Right ventricle myocardium superior (tissue), 1 donor: ENCODE results near the gene NHERF1. TPM values are rescaled to one million over a fixed set of nuclear protein-coding genes. Genes with fewer than 3 reads are reported as not detected.

Source experiments
- ATAC-seq: fragments of 200-7000 bp; cut with Tn5 transposase; one replicate; pipeline ENCODE4 v1.9.1; 2020; ENCODE audit warnings: mild to moderate bottlenecking; ENCODE audit not compliant: poor library complexity
- DNase-seq: peaks from one replicate; pipeline ENCODE4 v3.0.0-alpha.2; 2020
- intact Hi-C: fragments of 100-400 bp; cut with DNase I; formaldehyde crosslinking; loops from one replicate; pipeline ENCODE4 v1.11.2; 2022
- total RNA-seq: library from RNA; stranded (reverse); fragmentation: NEBNext Ultra II Directional; extraction: Animal tissue kit (Norgen Biotek cat#: 25700); gene quantifications from one replicate; pipeline ENCODE4 v1.2.1, GENCODE V29; 2021
- donor health status: DM: no; HTN: yes; CAD: no; lungs with severe emphysema.

Gene NHERF1
- total RNA-seq, 1 donor from 2014 or later: 13.7 TPM

GRCh38 chr17:74730491-74731346 lies 17.7 kb upstream of the NHERF1 start:
- ATAC-seq: peak; percentile 25
- intact Hi-C loops: loop anchor here (10.0 kb wide), 1 partner anchor 76 kb away; no protein-coding TSS in a partner anchor
- DNase-seq: no peak

GRCh38 chr17:74731347-74731605 lies 17.2 kb upstream of the NHERF1 start:
- no peak for DNase-seq
- intact Hi-C loops: loop anchor here (10.0 kb wide), 1 partner anchor 76 kb away; no protein-coding TSS in a partner anchor
- ATAC-seq: no peak

- intact Hi-C loops: loop anchor here (10.0 kb wide), 1 partner anchor 77 kb away; no protein-coding TSS in a partner anchor
- ATAC-seq: no peak
Observed at GRCh38 chr17:74732042-74732867, 16.2 kb upstream of the NHERF1 start.

GRCh38 chr17:74733365-74734122 lies 14.9 kb upstream of the NHERF1 start:
- intact Hi-C loops: loop anchor here (10.0 kb wide), 1 partner anchor 79 kb away; no protein-coding TSS in a partner anchor
- DNase-seq (no peak), ATAC-seq (no peak)

More at GRCh38 chr17:74732042-74732867, 16.2 kb upstream of the NHERF1 start:
- no peak for DNase-seq

GRCh38 chr17:74734256-74734655 lies 14.2 kb upstream of the NHERF1 start:
- intact Hi-C loops: loop anchor here (10.0 kb wide), 1 partner anchor 79 kb away; no protein-coding TSS in a partner anchor
- ATAC-seq (no peak), DNase-seq (no peak)

- ATAC-seq (peak; percentile 81), DNase-seq (peak; percentile 78)
- intact Hi-C loops: loop anchor here (10.0 kb wide), 1 partner anchor 82 kb away; no protein-coding TSS in a partner anchor
Observed at GRCh38 chr17:74736513-74737298, 11.7 kb upstream of the NHERF1 start, which contains the start of gene RAB37. Gene RAB37 (plus strand): TSS chr17:74737256. CDS start chr17:74737273, 17 bp downstream.

GRCh38 chr17:74737299-74738050 lies 11.0 kb upstream of the NHERF1 start:
- no peak for DNase-seq
- peak; percentile 26 for ATAC-seq
- intact Hi-C loops: loop anchor here (10.0 kb wide), 1 partner anchor 83 kb away; no protein-coding TSS in a partner anchor

GRCh38 chr17:74738051-74738996 lies 10.1 kb upstream of the NHERF1 start:
- peak; percentile 30 for ATAC-seq
- DNase-seq: peak; percentile 64
- intact Hi-C loops: loop anchor here (10.0 kb wide), 1 partner anchor 84 kb away; no protein-coding TSS in a partner anchor

- no peak for DNase-seq
- ATAC-seq: no peak
- intact Hi-C loops: loop anchor here (10.0 kb wide), 1 partner anchor 85 kb away; no protein-coding TSS in a partner anchor
Observed at GRCh38 chr17:74739227-74739831, 9.1 kb upstream of the NHERF1 start.

GRCh38 chr17:74740173-74740572 lies 8.3 kb upstream of the NHERF1 start:
- intact Hi-C loops: no loop called here
- DNase-seq (no peak), ATAC-seq (no peak)

- no peak for ATAC-seq
- no peak for DNase-seq
- intact Hi-C loops: no loop called here
Observed at GRCh38 chr17:74740641-74741387, 7.6 kb upstream of the NHERF1 start.

GRCh38 chr17:74742153-74742515 lies 6.3 kb upstream of the NHERF1 start:
- no peak for ATAC-seq
- intact Hi-C loops: loop anchor here (2.0 kb wide), 1 partner anchor 35 kb away; the partner anchor contains the start of gene NAT9
- no peak for DNase-seq

- intact Hi-C loops: loop anchor here (2.0 kb wide), 1 partner anchor 34 kb away; the partner anchor contains the start of gene NAT9
- DNase-seq (no peak), ATAC-seq (no peak)
Observed at GRCh38 chr17:74742978-74743545, 5.4 kb upstream of the NHERF1 start.

GRCh38 chr17:74743755-74744154 lies 4.7 kb upstream of the NHERF1 start:
- intact Hi-C loops: loop anchor here (2.0 kb wide), 3 partner anchors 27 to 121 kb away; partner anchors contain the start of gene NAT9
- no peak for ATAC-seq
- no peak for DNase-seq
